ENCODE results near the gene PASK.

Gene PASK

GRCh38 chr2:241062389-241063092 lies 86.7 kb downstream of the PASK start:
- DNase-seq, result no peak

- no peak for DNase-seq
Observed at GRCh38 chr2:241061275-241061674, 88.0 kb downstream of the PASK start.

All from NCI-H524 treated with DMSO at 0.1 percent for 48 hours (cell line).